SH-SY5Y (cell line): ENCODE results near the gene CHAC1.

Experiments used
- GATA2 ChIP-seq: IDR thresholded peaks from 2 replicates; pipeline ENCODE4 v1.6.1; 2011; ENCODE audit warnings: mild to moderate bottlenecking, low read depth, low read length
- GATA3 ChIP-seq: IDR thresholded peaks from 2 replicates; pipeline ENCODE4 v1.6.1; 2011; ENCODE audit warnings: low read depth, mild to moderate bottlenecking, low read length, moderate library complexity

- TF ChIP-seq GATA2 (no peak), GATA3 (no peak)
Measured at GRCh38 chr15:40956541-40956982, 3.3 kb downstream of the CHAC1 start.
